NCI-H526 treated with DMSO at 0.1 percent for 48 hours (cell line): ENCODE measurements around the gene LAMA2.
"Not testable (repeated sequence)": the region's sequence is repeated elsewhere in the genome, so short reads cannot be mapped to it uniquely, and the experiment has no call there.

Experiments
- DNase-seq: peaks from one replicate; lab custom pipeline; 2025; lab: John Stamatoyannopoulos, UW

The LAMA2 gene

GRCh38 chr6:129073051-129073450 is 190.1 kb downstream of the LAMA2 start:
- DNase-seq, result no peak

GRCh38 chr6:129073691-129074395 is 190.9 kb downstream of the LAMA2 start:
- no peak for DNase-seq

DNA sequence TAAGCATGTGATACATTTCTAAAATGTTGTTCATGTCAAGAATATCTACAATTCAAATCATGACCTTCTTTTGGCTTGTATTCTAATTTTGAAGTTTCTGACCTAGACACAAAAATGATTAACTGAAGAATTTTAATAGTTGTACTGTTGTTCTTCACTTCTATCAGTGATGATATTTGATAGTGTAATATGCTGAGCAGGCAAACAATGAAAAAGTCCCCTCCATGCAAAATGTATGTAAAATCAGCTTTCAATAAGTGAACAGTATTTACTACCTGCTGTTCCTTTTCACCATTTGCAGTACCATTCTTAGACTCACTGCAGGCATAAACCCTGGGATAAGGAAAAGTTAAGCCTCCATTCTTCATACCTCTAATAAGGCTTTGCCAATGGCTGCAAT is 201.5 kb downstream of the LAMA2 start:
- peak; percentile 92 for DNase-seq

DNA sequence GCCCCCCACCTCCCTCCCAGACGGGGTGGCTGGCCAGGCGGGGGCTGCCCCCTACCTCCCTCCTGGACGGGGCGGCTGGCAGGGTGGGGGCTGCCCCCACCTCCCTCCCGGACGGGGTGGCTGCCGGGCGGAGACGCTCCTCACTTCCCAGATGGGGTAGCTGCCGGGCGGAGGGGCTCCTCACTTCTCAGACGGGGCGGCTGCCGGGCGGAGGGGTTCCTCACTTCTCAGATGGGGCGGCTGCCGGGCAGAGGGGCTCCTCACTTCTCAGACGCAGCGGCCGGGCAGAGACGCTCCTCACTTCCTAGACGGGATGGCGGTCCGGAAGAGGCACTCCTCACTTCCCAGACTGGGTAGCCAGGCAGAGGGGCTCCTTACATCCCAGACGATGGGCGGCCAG is 205.5 kb downstream of the LAMA2 start:
- DNase-seq, result not testable (repeated sequence)

DNA sequence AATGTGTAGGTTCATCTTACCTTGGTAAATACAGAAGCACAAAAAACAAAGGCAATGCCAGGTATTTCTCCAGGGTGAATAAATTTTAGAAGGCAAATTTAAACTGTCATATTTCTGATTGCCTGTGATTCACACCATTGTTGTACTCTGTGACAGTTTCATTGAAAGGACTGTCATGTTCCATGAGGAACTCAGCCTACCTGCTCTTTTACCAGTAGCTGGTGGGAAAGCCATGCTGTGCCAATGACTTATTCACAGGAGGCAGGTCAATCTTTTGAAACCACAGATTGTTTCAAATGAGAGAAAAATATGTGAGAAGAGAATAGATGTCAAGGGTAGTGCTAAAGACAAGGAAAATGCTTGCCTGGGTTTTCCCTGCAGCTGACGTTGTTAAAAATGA is 206.4 kb downstream of the LAMA2 start:
- DNase-seq, result no peak

DNA sequence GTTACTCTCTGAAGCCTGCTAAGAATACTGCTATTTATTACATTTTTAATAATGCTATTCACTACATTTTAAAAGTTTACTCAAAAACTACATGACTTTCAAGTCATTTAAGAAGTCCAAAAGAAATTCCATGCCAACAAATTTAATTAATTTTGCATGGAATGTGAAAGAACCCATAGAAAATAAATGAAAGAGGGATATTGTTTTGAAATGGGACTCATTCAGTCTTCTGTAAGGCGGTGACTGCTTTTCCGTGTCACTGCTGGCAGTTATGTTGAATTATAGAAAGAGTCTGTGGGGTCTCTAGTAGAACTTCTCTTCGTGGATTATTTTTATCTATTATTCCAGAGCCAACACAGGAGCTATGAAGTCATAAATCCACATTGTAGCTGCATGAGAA is 211.2 kb downstream of the LAMA2 start:
- DNase-seq, result no peak

DNA sequence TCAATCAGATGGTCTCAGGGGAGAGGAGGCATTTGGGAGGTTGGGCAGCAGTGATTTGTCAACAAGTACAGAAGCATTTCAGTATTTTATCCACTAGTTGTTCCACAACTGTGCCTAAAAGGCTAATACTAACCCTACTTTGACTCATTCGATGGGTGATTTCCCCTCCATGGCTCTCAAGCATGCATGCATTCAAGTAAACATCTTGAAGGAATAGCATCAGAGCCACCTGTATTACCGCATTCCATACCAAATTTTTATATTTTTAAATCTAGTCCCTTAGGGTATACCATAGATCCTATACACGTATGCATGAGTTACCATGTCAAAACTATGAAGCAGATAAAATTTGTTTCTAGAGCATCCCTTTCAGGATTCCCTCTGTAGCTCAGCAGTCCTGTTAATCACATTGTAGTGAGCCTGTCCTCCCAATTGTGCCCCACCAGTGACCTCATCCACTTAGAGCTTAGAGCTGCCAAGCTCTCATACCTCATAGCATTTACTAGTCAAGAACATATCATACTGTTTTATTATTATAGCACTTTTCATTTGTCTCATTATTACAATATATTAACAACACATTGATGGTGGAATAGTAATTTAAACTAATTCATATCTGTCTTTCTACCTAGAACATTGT is 213.8 kb downstream of the LAMA2 start:
- no peak for DNase-seq

DNA sequence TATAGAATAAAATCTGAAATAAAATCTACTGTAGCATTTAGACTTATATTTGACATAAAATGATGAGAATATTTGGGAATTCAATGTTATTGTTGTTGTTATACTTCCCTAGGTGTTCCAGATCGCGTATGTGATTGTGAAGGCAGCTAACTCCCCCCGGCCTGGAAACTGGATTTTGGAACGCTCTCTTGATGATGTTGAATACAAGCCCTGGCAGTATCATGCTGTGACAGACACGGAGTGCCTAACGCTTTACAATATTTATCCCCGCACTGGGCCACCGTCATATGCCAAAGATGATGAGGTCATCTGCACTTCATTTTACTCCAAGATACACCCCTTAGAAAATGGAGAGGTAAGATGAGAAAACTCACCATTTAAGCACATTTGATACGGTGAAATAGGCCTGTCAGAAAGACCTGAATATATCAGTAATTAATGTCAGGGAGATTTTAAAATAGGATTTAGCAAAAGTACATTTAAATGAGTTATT is 215.2 kb downstream of the LAMA2 start:
- no peak for DNase-seq

GRCh38 chr6:129099696-129100095 is 216.8 kb downstream of the LAMA2 start:
- DNase-seq, result no peak

DNA sequence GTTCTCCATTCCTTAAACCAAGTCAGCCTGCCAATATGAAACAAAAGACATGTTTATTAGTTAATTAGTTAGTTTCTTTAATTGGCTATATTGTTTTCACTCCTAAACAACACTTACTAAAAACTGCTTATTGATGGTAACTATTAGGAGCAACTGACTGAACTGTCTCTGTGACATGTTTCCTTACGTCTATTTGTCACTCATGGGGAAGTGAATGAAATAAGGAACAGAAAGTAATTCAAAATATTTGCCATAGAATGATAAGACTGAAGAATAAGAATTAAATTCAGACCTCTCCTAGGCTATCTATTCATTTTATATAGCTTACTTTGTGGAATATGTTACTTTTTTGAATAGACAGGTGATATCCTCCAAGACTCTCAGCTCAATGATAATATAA is 217.2 kb downstream of the LAMA2 start:
- DNase-seq, result no peak

- no peak for DNase-seq
Observed at GRCh38 chr6:129102741-129103140, 219.8 kb downstream of the LAMA2 start.

- DNase-seq, result no peak
Observed at GRCh38 chr6:129104131-129104530, 221.2 kb downstream of the LAMA2 start.

- no peak for DNase-seq
Observed at GRCh38 chr6:129104560-129104959, 221.6 kb downstream of the LAMA2 start.

DNA sequence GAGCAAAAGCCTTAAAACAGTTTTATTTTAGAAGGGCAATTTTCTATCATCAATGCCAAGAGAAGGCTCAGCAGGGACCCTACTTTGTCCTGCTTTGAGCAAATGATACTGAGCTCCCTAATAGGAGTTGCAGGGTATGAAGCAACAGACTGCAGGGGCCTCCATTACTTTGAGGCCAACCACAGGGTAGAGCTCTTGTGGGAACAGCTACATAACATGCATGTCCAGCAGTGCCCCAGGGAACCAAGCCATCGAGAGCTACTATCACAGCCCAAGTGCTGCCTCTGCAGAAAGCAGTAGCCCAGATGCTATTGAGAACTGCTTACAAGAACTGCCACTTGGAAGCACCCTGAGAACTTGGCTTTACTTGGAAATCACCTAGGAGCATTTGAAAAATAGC is 222.1 kb downstream of the LAMA2 start:
- no peak for DNase-seq

DNA sequence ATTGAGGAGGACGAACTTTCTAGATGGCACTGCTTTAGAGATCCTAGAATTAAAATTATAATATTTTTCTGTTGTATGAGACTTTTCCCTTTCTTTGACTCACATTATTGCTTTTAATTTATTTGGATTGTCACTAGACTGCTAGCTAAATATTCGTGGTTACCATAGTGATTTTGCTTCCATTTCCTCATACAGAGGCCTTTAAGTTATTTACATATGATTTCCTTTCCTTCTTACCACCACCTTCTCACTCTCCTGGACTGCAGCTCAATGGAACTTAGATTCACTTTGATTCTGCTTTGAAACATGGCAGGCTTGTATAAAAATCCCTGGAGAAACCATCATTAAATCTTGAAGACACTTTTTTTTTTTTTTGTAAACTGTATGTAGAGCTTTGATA is 222.9 kb downstream of the LAMA2 start:
- DNase-seq, result peak; percentile 55

- DNase-seq, result no peak
Observed at GRCh38 chr6:129108337-129108736, 225.4 kb downstream of the LAMA2 start.

DNA sequence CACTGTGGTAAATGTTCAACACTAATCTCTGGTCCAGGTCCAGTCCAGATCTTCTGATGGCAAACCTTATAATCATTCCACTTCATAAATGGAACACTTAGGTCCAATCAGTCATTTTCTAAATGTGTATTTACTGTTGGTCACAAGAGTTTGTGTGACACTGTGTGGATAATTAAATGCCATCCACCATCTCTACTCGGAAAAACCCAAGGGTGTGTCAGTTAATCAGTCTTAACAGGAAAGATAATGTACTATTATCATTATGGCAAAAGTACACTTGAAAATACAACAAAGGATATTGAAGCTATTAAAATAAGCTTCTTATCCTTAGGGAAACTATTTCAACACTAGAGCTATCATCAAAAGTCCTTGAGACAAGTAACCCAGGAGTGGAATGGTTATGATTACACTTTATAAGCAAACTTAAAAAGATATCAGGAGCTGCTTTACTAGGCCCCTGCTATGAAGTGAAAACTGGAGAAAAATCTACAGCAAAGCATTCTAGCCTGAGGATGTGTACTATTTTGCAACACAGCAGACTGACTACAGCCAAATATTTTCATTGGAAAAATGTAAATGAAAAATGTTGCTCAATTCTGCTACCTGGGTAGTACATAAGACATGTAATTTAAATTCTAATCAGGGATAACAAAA is 227.9 kb downstream of the LAMA2 start:
- no peak for DNase-seq

- DNase-seq, result no peak
Observed at GRCh38 chr6:129111346-129111745, 228.4 kb downstream of the LAMA2 start.

DNA sequence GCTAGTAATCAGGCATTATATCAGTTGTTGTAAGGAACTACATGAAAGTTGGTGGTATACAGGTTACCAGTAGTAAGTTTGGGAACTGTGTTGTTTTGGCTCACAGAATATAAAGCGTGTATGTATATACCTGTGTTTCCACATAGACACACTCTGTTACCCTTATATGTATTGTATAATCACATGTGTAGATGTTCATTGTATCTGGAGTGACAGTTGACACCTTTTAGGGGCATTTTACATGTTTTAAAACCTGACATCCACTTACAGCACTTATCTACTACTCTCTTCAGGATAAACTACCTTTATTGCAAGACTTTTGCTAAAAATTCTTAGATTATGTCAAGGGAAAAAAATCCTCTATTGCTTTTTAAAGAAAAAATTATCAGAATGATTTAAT is 228.9 kb downstream of the LAMA2 start:
- no peak for DNase-seq

DNA sequence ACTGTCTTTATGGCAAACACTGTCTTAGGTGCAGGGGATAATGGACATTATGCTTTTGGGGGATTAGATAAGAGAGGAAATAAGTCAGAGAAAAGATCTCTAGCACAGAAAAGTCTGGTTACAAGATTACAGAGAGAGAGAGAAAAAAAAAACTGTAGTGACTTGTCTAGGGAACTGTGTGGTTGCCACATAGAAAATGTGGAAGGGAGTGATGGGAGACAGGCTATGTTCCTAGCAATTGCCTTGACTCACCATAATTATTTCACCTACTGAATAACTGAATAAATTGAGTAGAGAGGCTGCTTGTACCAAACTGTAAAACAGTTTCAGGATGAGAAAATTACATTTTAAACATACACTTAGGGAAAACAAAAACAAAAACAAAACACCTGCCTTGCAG is 229.7 kb downstream of the LAMA2 start:
- no peak for DNase-seq

DNA sequence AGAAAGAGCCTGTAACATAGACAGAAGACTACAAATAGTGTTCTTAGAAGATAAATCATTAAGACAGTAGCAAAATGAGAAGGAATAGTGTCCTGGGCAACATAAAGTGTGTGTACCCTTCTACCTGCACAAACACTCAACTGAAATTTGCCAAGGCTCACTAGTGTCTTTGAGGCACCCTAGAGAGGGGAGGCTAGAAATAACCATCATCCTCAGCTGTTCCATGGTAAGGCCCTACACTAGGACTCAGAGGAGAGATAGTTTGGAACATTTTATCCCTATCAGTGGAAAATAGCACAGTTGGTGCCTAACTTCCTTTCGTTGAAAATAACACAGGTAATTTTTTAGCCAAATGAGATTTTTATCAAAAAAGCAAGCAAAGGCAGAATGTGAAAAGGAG is 230.7 kb downstream of the LAMA2 start:
- DNase-seq, result no peak

- DNase-seq, result no peak
Observed at GRCh38 chr6:129114636-129115391, 231.9 kb downstream of the LAMA2 start.

DNA sequence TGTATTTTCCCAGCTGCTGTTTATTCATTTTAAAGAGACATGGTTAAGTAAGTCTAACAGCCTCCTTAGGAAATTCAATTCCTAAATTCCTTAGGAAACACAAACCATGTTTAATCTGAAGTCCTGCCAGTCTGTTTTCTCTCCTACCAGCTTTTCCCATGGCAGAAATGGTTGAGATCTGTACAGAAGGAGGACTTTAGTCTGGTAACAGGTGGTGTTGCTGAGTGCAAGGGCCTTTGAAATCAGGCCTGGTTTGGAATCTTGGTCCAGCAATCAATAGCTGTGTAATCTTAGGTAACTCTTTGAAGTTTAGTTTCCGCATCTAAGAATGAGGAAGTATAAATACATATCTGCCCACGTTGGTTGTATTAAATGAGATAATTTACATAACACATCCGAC is 232.5 kb downstream of the LAMA2 start:
- no peak for DNase-seq
